Measurements from ENCODE around the gene RNH1. TPM values are rescaled to one million over a fixed set of nuclear protein-coding genes. Genes with fewer than 3 reads are reported as not detected.

The RNH1 gene
- polyA plus RNA-seq, 1 donor from 2014 or later: 71.8 TPM

GRCh38 chr11:516400-516799, 9.4 kb upstream of the RNH1 start:
- TF ChIP-seq EP300 (conservative IDR thresholded peaks at IDR 0.05; ENCODE audit: poor library complexity, severe bottlenecking) (no peak), EZH2 (IDR thresholded peaks at IDR 0.05; ENCODE audit: borderline replicate concordance, insufficient read depth, low read length, poor library complexity, severe bottlenecking) (no peak), REST (IDR thresholded peaks at IDR 0.05; ENCODE audit: borderline replicate concordance) (no peak), MXI1 (conservative IDR thresholded peaks at IDR 0.05; ENCODE audit: poor library complexity, severe bottlenecking) (no peak), RAD21 (conservative IDR thresholded peaks at IDR 0.05) (no peak), POLR2AphosphoS5 (IDR thresholded peaks at IDR 0.05) (no peak), CTCF (IDR thresholded peaks at IDR 0.05; ENCODE audit: poor library complexity, severe bottlenecking) (no peak), SMC3 (conservative IDR thresholded peaks at IDR 0.05; ENCODE audit: poor library complexity) (no peak), TAF1 (IDR thresholded peaks at IDR 0.05; ENCODE audit: low read depth) (no peak)
- Histone ChIP-seq H3K27me3 (ENCODE audit: insufficient read depth, low read depth, low read length) (no peaks in the 10 kb centered on the region), H3K4me2 (ENCODE audit: low read length) (no peak overlapping the region), H2AFZ (ENCODE audit: low read depth, low read length) (no peak overlapping the region), H3K9ac (ENCODE audit: low read length) (no peak overlapping the region), H3K79me2 (replicated peaks; ENCODE audit: insufficient read depth, low read length) (no peaks in the 10 kb centered on the region), H3F3A (ENCODE audit: insufficient read depth, low read length, poor library complexity, severe bottlenecking) (no peaks in the 10 kb centered on the region), H4K20me1 (ENCODE audit: insufficient read depth) (no peaks in the 10 kb centered on the region), H3K4me3 (ENCODE audit: low read length) (no peak overlapping the region), H3K27ac (ENCODE audit: low read length) (no peak overlapping the region), H3K9me2 (ENCODE audit: insufficient read depth, low read length) (no peaks in the 10 kb centered on the region), H3K9me3 (ENCODE audit: low read length) (no peaks in the 10 kb centered on the region), H3K36me3 (ENCODE audit: insufficient read depth, low read length) (no peaks in the 10 kb centered on the region)

- H4K20me1 ChIP-seq (ENCODE audit: insufficient read depth): no peaks in the 10 kb centered on the region
- no peak overlapping the region for H3K4me2 ChIP-seq (ENCODE audit: low read length)
- H2AFZ ChIP-seq (ENCODE audit: low read depth, low read length): no peak overlapping the region
- H3K9ac ChIP-seq (ENCODE audit: low read length): no peak overlapping the region
- no peak overlapping the region for H3K27ac ChIP-seq (ENCODE audit: low read length)
- no peak for TF ChIP-seq EP300 (conservative IDR thresholded peaks at IDR 0.05; ENCODE audit: poor library complexity, severe bottlenecking)
- H3K4me3 ChIP-seq (ENCODE audit: low read length): no peak overlapping the region
- no peaks in the 10 kb centered on the region for H3K36me3 ChIP-seq (ENCODE audit: insufficient read depth, low read length)
- no peaks in the 10 kb centered on the region for H3F3A ChIP-seq (ENCODE audit: insufficient read depth, low read length, poor library complexity, severe bottlenecking)
- H3K79me2 ChIP-seq (replicated peaks; ENCODE audit: insufficient read depth, low read length): no peaks in the 10 kb centered on the region
- H3K9me3 ChIP-seq (ENCODE audit: low read length): no peaks in the 10 kb centered on the region
- H3K9me2 ChIP-seq (ENCODE audit: insufficient read depth, low read length): no peaks in the 10 kb centered on the region
- H3K27me3 ChIP-seq (ENCODE audit: insufficient read depth, low read depth, low read length): no peaks in the 10 kb centered on the region
These were observed 8.1 kb upstream of the RNH1 start for GRCh38 chr11:515131-515530.

- Histone ChIP-seq H3K27me3 (ENCODE audit: insufficient read depth, low read depth, low read length) (no peaks in the 10 kb centered on the region), H3F3A (ENCODE audit: insufficient read depth, low read length, poor library complexity, severe bottlenecking) (no peaks in the 10 kb centered on the region), H3K79me2 (replicated peaks; ENCODE audit: insufficient read depth, low read length) (no peaks in the 10 kb centered on the region), H3K36me3 (ENCODE audit: insufficient read depth, low read length) (no peaks in the 10 kb centered on the region), H3K4me3 (ENCODE audit: low read length) (no peak overlapping the region), H3K27ac (ENCODE audit: low read length) (no peak overlapping the region), H3K9me3 (ENCODE audit: low read length) (no peaks in the 10 kb centered on the region), H4K20me1 (ENCODE audit: insufficient read depth) (no peaks in the 10 kb centered on the region), H2AFZ (ENCODE audit: low read depth, low read length) (no peak overlapping the region), H3K9ac (ENCODE audit: low read length) (no peak overlapping the region), H3K9me2 (ENCODE audit: insufficient read depth, low read length) (no peaks in the 10 kb centered on the region), H3K4me2 (ENCODE audit: low read length) (no peak overlapping the region)
- TF ChIP-seq MXI1 (conservative IDR thresholded peaks at IDR 0.05; ENCODE audit: poor library complexity, severe bottlenecking) (no peak), RAD21 (conservative IDR thresholded peaks at IDR 0.05) (no peak), CTCF (IDR thresholded peaks at IDR 0.05; ENCODE audit: poor library complexity, severe bottlenecking) (no peak), TAF1 (IDR thresholded peaks at IDR 0.05; ENCODE audit: low read depth) (no peak), REST (IDR thresholded peaks at IDR 0.05; ENCODE audit: borderline replicate concordance) (no peak), EZH2 (IDR thresholded peaks at IDR 0.05; ENCODE audit: borderline replicate concordance, insufficient read depth, low read length, poor library complexity, severe bottlenecking) (no peak), POLR2AphosphoS5 (IDR thresholded peaks at IDR 0.05) (no peak), SMC3 (conservative IDR thresholded peaks at IDR 0.05; ENCODE audit: poor library complexity) (no peak), EP300 (conservative IDR thresholded peaks at IDR 0.05; ENCODE audit: poor library complexity, severe bottlenecking) (no peak)
These were observed 7.6 kb upstream of the RNH1 start for GRCh38 chr11:514606-515005.

Data from neural cell (in vitro differentiated cells).